GM19438 (cell line): ENCODE data around the gene DBF4B.
"Not testable (repeated sequence)": the region's sequence is repeated elsewhere in the genome, so short reads cannot be mapped to it uniquely, and the experiment has no call there.

Source experiments
- ATAC-seq: cut with Tn5 transposase; IDR thresholded peaks from one replicate; pipeline ENCODE4 v1.9.1; 2021; ENCODE audit warnings: low read depth; ENCODE audit not compliant: unreplicated experiment

The DBF4B gene

GRCh38 chr17:44722254-44722653 is 13.8 kb downstream of the DBF4B start:
- ATAC-seq, result no peak

- ATAC-seq, result not testable (repeated sequence)
Observed at GRCh38 chr17:44726121-44726520, 17.7 kb downstream of the DBF4B start.

GRCh38 chr17:44733753-44734152 is 25.3 kb downstream of the DBF4B start:
- ATAC-seq, result no peak

- no peak for ATAC-seq
Observed at GRCh38 chr17:44734272-44734671, 25.8 kb downstream of the DBF4B start.

GRCh38 chr17:44736551-44737240 is 28.2 kb downstream of the DBF4B start:
- no peak for ATAC-seq

GRCh38 chr17:44738214-44738906 is 29.9 kb downstream of the DBF4B start:
- ATAC-seq, result no peak

GRCh38 chr17:44741316-44741715 is 32.9 kb downstream of the DBF4B start:
- ATAC-seq, result no peak

- ATAC-seq, result no peak
Observed at GRCh38 chr17:44745301-44745700, 36.8 kb downstream of the DBF4B start.

- not testable (repeated sequence) for ATAC-seq
Observed at GRCh38 chr17:44745738-44746137, 37.3 kb downstream of the DBF4B start.

GRCh38 chr17:44747566-44747965 is 39.1 kb downstream of the DBF4B start:
- ATAC-seq, result no peak

GRCh38 chr17:44749076-44749979 is 40.9 kb downstream of the DBF4B start:
- ATAC-seq, result no peak

GRCh38 chr17:44749980-44750318 is 41.5 kb downstream of the DBF4B start:
- ATAC-seq, result no peak

- ATAC-seq, result no peak
Observed at GRCh38 chr17:44751331-44751730, 42.9 kb downstream of the DBF4B start.

- ATAC-seq, result no peak
Observed at GRCh38 chr17:44751806-44752205, 43.3 kb downstream of the DBF4B start.

GRCh38 chr17:44752953-44753861 is 44.7 kb downstream of the DBF4B start:
- ATAC-seq, result no peak

GRCh38 chr17:44754276-44754675 is 45.8 kb downstream of the DBF4B start:
- ATAC-seq, result no peak

GRCh38 chr17:44755180-44755579 is 46.7 kb downstream of the DBF4B start:
- ATAC-seq, result not testable (repeated sequence)

- ATAC-seq, result no peak
Observed at GRCh38 chr17:44757045-44757917, 48.8 kb downstream of the DBF4B start.

- no peak for ATAC-seq
Observed at GRCh38 chr17:44757918-44758413, 49.5 kb downstream of the DBF4B start.
